Activated naive CD4-positive, alpha-beta T cell (primary cell): ENCODE measurements around the gene SLC38A6.
"Not testable (repeated sequence)": the region's sequence is repeated elsewhere in the genome, so short reads cannot be mapped to it uniquely, and the experiment has no call there.

Experiments
- DNase-seq, 4 experiments: peaks; one replicate each; lab custom pipeline; 2025; lab: John Stamatoyannopoulos, UW

The SLC38A6 gene

DNA sequence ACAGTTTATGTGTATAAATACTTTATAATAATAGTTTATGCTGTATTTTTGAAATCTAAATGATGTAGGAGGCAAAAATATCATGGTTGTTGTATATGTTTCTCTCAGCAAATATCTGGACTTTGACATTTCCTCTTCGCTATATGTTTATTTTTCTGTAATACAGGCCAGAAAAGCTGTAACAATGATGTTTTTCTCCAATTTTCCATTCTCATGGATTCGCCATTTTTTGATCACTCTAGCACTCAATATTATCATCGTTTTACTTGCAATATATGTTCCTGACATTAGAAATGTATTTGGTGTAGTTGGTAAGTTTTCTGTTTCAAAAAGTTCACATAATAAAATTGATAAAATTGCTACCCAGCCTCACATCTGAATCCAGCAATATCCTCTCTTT, 70.6 kb downstream of the SLC38A6 start:
- no peak for DNase-seq

- no peak for DNase-seq
Observed at GRCh38 chr14:61063461-61063860, 82.4 kb downstream of the SLC38A6 start.

DNA sequence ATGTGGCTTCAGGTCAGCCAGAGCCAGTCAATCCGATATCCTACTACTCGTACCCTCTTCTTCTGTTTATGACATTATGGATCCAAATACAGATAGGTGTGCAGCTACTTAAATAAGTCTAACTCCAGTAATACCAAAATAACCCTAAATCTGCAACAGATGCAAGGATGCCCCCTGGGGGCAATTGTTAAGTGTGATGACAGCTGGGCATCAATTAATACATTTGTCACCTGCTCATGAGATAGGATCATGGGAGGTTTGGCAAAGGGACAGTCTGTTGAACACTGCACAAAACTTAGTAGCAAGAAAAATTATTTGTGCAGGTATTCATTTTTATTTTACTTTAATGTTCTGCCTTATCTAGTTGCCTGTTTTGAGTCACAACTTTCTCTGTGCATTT, 83.2 kb downstream of the SLC38A6 start:
- DNase-seq = no peak

GRCh38 chr14:61064856-61065255, 83.8 kb downstream of the SLC38A6 start:
- no peak for DNase-seq

DNA sequence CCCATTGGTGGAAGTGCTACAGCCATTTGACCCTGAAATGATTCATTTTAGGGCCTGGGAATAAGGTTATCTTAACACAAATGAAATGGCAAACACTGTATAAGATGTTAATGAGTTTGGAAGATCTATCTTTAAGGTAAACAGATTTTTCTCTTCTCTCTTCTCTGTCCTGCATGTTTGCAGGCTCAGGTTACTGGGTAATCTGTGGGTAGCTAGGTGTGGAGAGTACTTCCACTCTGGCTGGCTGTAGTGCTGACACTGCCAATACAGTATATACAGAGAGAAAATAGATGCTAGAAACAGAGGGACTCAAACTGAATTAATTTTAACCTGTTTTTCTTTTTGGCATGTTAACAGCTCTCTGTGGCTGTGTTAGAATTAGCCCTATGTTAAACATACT, 84.6 kb downstream of the SLC38A6 start:
- no peak for DNase-seq

GRCh38 chr14:61072442-61072841, 91.4 kb downstream of the SLC38A6 start:
- not testable (repeated sequence) for DNase-seq

GRCh38 chr14:61074852-61075251, 93.8 kb downstream of the SLC38A6 start:
- DNase-seq = no peak

- DNase-seq = no peak
Observed at GRCh38 chr14:61076556-61076955, 95.5 kb downstream of the SLC38A6 start.

- no peak for DNase-seq
Observed at GRCh38 chr14:61077437-61077836, 96.4 kb downstream of the SLC38A6 start.

GRCh38 chr14:61077951-61078720, 97.1 kb downstream of the SLC38A6 start:
- no peak for DNase-seq

GRCh38 chr14:61080591-61081010, 99.6 kb downstream of the SLC38A6 start:
- DNase-seq = no peak

GRCh38 chr14:61088081-61088480, 107.0 kb downstream of the SLC38A6 start:
- DNase-seq = no peak

DNA sequence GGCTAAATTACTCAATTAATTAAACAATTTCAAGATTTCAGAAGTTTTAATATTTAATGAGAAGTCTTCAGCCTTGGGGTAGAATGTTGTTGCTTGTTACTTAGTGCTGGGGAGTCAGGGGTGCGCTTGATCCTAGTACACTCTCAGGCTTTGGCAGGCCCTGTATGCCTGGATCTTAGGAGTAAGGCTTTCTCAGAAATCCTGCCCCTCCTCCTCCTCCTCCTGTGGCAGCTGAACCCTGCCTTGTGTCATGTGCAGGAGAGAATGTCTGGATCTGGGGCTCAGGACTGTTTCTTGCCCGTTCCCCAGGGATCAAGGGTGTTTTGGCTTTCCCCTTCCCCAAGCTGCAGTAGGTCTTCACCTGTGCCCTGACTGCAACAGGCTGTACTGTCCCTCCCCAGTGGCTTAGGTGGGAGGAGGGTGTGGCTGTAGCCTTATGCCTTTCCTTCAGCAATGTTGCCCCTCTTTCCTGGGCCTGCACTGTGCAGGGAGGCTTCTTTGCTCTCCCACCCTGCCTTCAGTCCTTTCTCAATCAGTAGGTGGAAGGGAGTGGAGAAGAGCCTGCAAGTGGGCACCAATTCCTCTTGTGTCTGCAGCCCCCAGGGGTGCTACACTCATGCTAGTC, 108.2 kb downstream of the SLC38A6 start:
- no peak for DNase-seq

GRCh38 chr14:61090432-61091216, 109.6 kb downstream of the SLC38A6 start:
- DNase-seq = no peak

GRCh38 chr14:61091657-61092273, 110.7 kb downstream of the SLC38A6 start:
- DNase-seq = no peak

GRCh38 chr14:61098096-61098495, 117.1 kb downstream of the SLC38A6 start:
- DNase-seq = not testable (repeated sequence)

DNA sequence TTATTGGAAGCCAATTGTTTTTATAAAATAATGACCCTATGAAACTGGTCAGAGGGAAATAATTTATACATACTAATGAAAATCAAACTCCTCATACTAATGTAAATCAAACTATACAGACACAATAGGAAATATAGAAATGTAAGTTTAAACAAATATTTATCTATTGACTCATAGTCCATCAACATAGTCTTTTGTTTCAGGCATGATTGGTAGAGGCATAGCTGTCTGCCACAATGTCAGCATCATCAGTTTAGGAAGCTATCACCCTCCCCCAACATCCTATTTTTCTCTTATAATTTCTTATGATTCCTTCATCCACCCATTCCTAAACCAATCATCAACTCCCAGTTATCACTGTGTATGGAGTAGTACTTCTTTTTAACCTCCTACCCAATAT, 117.7 kb downstream of the SLC38A6 start:
- no peak for DNase-seq

DNA sequence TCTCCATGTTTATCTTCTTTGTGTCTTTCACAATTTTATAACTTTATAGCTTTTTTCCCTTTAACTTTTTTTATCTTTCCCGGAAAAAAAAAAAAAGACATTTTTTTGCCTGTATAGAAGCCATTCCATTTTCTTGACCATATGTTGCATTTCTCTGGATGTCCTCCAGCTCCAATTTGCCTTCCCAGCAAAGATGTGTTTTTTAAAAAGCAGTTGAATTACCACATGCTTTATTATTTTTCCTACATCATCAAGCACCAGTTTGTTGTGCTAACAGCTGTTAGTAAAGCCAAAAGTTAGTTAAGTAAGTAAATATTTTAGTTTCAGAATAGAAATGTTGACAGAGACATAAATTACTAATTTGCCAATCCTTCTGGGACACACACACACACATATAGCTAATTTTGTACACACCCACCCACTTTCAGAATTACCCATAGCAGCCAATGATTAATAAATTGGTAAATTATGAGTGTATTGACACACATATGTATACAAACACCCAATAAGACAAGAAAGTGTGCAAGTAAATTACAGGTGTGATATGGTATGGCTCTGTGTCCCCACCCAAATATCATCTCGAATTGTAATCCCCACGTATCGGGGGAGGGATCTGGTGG, 118.3 kb downstream of the SLC38A6 start:
- no peak for DNase-seq

DNA sequence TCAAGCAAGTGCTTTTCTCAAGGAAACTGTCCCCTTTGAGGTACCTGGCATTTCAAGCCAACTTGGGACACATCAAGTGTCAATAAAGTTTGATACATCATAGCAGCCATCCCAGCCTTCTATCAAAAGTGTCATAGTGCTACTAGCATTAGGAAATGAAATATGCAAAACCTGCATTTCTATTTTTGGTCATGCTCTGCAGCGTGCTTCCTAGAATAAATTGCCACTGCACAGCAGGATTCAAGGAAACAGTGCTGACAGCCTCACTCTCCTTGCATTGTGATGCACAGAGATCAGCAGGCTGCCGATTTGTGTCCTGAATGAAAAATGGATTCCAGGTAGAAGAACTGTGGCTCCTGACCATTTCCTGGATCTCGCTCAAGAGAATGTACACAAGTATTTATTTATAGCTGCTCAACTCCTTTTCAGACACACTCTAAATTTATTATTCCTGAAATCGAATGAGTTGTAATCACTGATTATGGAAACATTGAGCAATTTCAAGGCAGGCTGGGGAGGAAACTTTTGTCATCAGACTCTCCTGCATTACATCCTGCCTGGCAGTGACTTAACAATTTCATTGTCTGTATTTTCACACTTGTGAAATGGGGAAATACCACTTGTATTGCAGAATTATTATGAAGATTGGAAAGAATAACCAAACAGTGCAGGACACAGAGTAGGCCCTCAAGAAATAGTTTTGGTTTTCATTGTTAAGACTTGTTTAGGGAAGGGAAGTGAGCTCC, 120.9 kb downstream of the SLC38A6 start:
- DNase-seq = no peak
